ENCODE measurements around the gene HOXA13.

DNA sequence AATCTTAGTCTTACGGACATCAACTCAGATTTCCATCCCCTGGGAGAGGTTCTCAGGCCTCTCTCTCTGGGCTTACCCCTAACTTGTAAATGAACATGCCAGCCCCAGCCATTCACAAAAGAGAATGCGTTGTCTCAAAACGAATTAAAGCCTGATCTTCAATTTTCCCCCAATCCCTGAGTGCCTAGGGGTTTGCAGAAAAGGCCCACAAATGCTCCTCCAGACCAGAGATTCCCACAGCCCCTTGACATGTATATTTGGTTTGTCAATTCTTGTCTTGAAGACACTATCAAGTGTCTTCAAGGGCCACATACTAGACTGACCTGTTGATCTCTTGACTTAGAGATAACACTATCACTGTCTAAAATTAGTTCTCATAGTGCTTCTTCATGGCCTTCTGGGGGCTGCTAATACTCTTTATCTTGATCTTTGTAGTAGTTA lies 11.9 kb upstream of the HOXA13 start:
- TF ChIP-seq, protein P1, sequence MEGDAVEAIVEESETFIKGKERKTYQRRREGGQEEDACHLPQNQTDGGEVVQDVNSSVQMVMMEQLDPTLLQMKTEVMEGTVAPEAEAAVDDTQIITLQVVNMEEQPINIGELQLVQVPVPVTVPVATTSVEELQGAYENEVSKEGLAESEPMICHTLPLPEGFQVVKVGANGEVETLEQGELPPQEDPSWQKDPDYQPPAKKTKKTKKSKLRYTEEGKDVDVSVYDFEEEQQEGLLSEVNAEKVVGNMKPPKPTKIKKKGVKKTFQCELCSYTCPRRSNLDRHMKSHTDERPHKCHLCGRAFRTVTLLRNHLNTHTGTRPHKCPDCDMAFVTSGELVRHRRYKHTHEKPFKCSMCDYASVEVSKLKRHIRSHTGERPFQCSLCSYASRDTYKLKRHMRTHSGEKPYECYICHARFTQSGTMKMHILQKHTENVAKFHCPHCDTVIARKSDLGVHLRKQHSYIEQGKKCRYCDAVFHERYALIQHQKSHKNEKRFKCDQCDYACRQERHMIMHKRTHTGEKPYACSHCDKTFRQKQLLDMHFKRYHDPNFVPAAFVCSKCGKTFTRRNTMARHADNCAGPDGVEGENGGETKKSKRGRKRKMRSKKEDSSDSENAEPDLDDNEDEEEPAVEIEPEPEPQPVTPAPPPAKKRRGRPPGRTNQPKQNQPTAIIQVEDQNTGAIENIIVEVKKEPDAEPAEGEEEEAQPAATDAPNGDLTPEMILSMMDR (IDR thresholded peaks at IDR 0.05; ENCODE audit: low read depth, low read length): no peak
- TF ChIP-seq EZH2phosphoT487 (IDR thresholded peaks at IDR 0.05; ENCODE audit: low read depth): no peak
